ENCODE measurements around the gene SLC5A10.

Gene SLC5A10

GRCh38 chr17:18965530-18966236 is 13.7 kb downstream of the SLC5A10 start:
- DNase-seq = no peak

- DNase-seq = no peak
Measured at GRCh38 chr17:18966831-18967624, 15.1 kb downstream of the SLC5A10 start.

GRCh38 chr17:18967916-18968315 is 16.0 kb downstream of the SLC5A10 start:
- no peak for DNase-seq

GRCh38 chr17:18968345-18968744 is 16.4 kb downstream of the SLC5A10 start:
- DNase-seq = no peak

DNA sequence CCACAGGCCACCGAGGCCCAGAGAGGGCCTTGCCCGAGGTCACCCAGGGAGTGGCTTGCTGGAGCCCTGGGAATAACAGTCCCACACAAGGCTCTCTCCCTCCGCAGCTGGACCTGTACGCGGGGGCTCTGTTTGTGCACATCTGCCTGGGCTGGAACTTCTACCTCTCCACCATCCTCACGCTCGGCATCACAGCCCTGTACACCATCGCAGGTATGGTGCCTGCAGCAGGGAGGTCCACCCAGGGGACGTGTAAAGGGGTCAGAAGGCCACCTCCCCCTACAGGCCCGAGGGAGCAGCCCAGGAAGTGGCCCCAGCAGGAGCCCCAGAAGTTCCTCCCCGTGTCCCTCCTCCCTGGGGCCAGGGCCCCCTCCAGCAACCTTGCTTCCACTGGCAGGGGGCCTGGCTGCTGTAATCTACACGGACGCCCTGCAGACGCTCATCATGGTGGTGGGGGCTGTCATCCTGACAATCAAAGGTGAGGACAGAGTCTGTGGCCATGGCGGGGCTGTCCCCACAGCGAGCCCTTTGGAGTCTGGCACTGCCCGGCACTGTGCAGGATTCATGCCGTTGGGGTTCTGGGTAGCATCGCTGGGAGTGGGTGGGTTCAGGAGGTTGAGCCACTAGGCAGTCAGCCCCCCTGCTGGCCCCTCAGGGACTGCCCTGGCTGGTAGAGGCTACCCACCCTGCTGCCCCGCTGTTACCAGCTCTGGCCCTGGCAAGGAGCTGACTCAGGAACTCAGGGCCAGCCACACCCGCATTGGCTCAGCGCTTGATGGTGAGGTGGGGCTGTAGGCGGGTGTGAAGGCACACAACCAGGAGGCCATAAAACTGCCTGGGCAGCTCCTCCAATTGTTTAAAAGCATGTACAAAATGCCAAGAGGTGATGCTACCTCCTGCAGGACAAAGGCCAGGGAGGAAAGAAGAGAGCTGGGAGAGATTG is 17.3 kb downstream of the SLC5A10 start:
- DNase-seq = no peak

GRCh38 chr17:18970582-18971480 is 18.9 kb downstream of the SLC5A10 start:
- no peak for DNase-seq

GRCh38 chr17:18971801-18972200 is 19.8 kb downstream of the SLC5A10 start:
- DNase-seq = no peak

- DNase-seq = no peak
Measured at GRCh38 chr17:18974407-18975149, 22.6 kb downstream of the SLC5A10 start.

- DNase-seq = no peak
Measured at GRCh38 chr17:18975597-18975996, 23.6 kb downstream of the SLC5A10 start.

GRCh38 chr17:18976201-18976600 is 24.2 kb downstream of the SLC5A10 start:
- DNase-seq = no peak

DNA sequence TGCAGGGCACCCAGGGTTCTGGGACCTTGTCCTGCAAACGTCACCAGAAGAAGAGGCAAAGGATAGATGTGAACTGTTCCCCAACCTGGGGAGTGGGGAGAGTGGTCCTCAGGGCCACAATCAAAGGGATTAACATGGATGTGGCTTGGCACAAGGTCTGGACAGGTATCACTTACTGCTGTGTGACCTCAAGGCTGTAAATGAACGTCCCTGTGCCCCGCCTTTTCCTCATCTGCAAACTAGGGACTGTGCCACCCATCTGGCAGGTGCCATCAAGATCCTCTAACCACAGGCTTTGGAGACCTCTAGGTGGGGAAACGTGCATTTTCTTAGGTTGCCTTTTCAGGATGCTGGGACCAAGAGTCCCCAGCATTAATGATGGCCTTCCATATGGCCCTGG is 25.1 kb downstream of the SLC5A10 start:
- DNase-seq = no peak

DNA sequence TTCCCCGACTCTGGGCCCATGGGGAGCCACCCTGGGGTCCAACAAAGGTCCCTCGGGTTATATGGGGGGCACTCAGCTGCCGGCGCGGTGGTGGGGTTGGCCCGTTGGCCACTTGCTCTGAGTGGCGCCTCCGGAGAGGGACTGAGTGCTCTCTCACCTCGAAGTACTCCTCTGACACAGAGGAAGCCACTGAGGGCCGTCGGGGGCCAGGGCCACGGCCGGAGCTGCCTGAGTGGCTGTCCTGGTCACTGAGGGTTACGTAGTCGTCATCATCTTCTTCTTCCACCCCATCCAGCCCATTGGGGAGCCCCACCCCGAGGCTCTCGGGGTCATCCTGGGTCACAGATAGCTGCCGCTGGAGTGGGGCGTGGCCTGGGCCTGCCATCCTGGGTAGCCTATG is 25.7 kb downstream of the SLC5A10 start:
- no peak for DNase-seq

DNA sequence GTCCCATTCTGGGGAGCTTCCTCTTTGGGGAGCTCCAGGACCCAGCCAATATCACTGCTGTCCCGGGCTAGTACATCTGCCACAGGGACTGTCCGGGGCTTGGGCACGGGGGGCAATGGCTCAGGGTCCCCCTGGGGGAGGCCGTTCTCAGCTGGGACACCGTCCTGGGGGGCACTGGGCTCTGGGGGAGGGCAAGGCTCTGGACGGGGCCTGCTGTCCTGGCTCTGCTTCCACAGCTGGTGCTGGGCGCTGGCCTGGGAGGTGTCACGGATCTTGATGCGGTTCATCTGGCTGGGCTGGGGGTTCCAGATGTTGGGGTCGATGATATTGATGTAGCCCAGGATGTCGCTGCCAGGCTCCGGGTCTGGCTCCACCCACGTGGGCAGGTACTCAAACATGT is 26.1 kb downstream of the SLC5A10 start:
- DNase-seq = no peak

DNA sequence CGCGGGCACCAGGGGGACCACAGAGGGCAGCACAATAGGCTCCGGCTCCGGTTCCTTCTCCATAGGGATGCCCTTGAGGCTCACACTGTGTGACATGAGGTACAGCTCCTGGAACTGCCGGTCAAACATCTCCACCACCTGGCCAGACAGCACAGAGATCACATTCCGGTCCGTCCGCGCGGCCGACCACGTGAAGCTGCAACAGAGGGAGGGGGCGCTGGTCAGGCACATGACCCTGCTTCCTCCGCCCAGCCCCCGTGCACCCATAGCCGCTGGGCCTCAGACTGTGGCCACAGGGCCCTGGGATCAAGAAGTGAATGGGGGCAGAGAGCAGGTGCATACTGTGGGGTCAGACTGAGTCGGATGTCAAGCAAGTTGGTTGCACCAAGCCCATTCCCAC is 26.7 kb downstream of the SLC5A10 start:
- DNase-seq = no peak

DNA sequence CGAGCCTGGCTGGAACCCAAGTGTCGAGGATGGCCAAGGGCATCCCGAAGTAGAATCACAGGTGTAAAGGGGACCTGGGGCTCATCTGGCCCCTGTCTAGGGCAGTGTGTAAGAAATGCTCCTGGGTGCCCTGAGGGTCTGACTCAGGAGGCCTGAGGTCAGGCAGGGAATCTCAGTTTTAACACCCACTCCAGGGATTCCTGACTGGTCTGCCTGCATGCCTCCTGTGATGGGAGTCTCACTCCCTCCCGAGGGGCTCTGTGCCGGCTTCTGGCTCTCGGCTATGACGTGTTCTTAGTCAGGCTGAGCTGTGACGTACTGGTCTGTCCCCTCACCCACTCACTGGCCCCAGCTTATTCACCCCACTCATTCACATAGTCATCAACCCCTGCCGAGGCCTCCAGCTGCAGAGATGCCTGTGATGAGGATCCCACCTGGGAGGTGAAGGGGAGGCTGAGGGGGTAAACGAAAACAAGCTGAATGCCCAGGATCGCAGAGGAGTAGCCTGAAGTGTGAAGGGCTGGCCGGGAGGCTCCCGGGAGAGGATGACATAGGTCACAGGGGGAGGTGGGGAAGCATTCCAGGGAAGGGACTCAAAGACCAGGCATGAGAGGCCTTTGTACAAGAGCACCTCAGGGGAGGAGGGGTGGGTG is 28.8 kb downstream of the SLC5A10 start:
- DNase-seq = no peak

DNA sequence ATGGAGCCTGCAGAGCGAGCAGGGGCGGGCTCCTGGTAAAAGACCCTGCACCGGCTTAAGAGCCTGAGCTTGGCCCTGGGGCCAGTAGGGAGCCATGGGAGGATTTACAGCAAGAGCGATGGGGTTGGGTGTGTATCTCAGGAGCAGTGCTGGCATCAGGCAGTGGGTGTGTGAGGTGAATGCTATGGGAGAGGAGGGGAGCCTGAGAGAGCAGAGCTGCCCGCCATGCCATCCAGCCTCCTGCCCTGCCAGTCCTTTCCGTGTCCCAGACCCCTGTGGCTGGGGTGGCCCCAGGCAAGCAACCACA is 29.3 kb downstream of the SLC5A10 start:
- no peak for DNase-seq

- DNase-seq = no peak
Measured at GRCh38 chr17:18981642-18982424, 29.9 kb downstream of the SLC5A10 start.

GRCh38 chr17:18984273-18985114 is 32.5 kb downstream of the SLC5A10 start:
- no peak for DNase-seq

DNA sequence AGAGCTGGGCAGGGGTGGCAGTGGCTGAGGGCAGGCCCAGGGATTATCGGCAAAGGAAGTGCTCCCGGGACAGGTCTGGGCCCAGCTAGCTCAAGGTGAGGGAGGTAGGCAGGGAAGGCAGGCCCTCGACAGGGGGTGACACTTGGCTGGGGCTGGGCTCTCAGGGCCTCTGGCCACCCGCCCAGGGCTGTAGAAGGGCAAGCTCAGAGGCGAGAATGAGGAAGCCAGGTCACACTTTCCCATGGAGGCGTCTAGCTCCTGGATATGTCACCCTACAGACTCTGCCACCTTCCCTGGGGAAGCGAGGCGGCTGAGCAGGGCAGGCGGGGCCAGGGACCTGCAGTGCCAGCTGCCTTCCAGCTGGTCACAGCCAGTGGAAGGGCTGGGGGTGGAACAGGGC is 33.5 kb downstream of the SLC5A10 start:
- DNase-seq = no peak

Measured in NCI-H748 treated with DMSO at 0.1 percent for 48 hours (cell line).